Left lung (tissue), 10 donors: ENCODE measurements around the gene FCAMR. TPM values are rescaled to one million over a fixed set of nuclear protein-coding genes. Genes with fewer than 3 reads are reported as not detected.

ENCODE experiments used
- ATAC-seq: fragments of 200-7000 bp; cut with Tn5 transposase; one replicate; pipeline ENCODE4 v1.9.1; 2020; ENCODE audit warnings: moderate library complexity
- DNase-seq, 4 donors: peaks; one replicate each; pipeline ENCODE4 v3.0.0-alpha.2; 2013 to 2020
- H3K27ac ChIP-seq, 2 donors: fragments of 200-600 bp; sonication (generic) in 1 of 2; one replicate each; pipeline versions ENCODE4 v1.5.0 to v1.8.0; 2020 to 2021
- H3K27me3 ChIP-seq, 2 donors: fragments of 200-600 bp; sonication (generic) in 1 of 2; one replicate each; pipeline versions ENCODE4 v1.5.0 to v1.8.0; 2020 to 2021
- H3K36me3 ChIP-seq, 2 donors: fragments of 200-600 bp; sonication (generic) in 1 of 2; one replicate each; pipeline versions ENCODE4 v1.5.0 to v1.8.0; 2020 to 2021
- H3K4me1 ChIP-seq, 2 donors: fragments of 200-600 bp; one replicate each; pipeline ENCODE4 v1.8.0; 2021
- H3K4me3 ChIP-seq, 2 donors: fragments of 200-600 bp; sonication (generic) in 1 of 2; one replicate each; pipeline versions ENCODE4 v1.5.0 to v1.8.0; 2020 to 2021; ENCODE audit warnings: mild to moderate bottlenecking in 1 of 2
- H3K9me3 ChIP-seq, 2 donors: fragments of 200-600 bp; sonication (generic) in 1 of 2; one replicate each; pipeline versions ENCODE4 v1.5.0 to v1.8.0; 2020 to 2021
- intact Hi-C, 2 donors: fragments of 100-400 bp; cut with DNase I; formaldehyde crosslinking; loops; one replicate each; pipeline versions ENCODE4 v1.11.2 to v1.14.2; 2022
- polyA plus RNA-seq, 6 donors: library from polyadenylated mRNA; unstranded; fragments of 120-200 nt; gene quantifications; one replicate each; pipeline ENCODE4 v1.2.1, GENCODE V29; 2013; ENCODE audit not compliant: insufficient read length in 6 of 6
- total RNA-seq, 2 donors: library from RNA; stranded (reverse); fragmentation: NEBNext Ultra II Directional; extraction: Animal tissue kit (Norgen Biotek cat#: 25700); gene quantifications; one replicate each; pipeline ENCODE4 v1.2.1, GENCODE V29; 2021
- TF ChIP-seq, protein P1 (sequence below), 2 donors: fragments of 200-600 bp; sonication (generic) in 1 of 2; IDR thresholded peaks; one replicate each; pipeline versions ENCODE4 v1.5.0 to v1.8.0; 2021; ENCODE audit warnings: antibody characterized with exemption in 2 of 2
- donor health status: DM: no; HTN: yes; CAD: no.
- donor health status: DM: no; HTN: no; CAD: no.

The FCAMR gene
- total and polyA plus RNA-seq, 8 donors, result 0.07 to 0.18 (median 0.07) TPM; not detected in 5

DNA sequence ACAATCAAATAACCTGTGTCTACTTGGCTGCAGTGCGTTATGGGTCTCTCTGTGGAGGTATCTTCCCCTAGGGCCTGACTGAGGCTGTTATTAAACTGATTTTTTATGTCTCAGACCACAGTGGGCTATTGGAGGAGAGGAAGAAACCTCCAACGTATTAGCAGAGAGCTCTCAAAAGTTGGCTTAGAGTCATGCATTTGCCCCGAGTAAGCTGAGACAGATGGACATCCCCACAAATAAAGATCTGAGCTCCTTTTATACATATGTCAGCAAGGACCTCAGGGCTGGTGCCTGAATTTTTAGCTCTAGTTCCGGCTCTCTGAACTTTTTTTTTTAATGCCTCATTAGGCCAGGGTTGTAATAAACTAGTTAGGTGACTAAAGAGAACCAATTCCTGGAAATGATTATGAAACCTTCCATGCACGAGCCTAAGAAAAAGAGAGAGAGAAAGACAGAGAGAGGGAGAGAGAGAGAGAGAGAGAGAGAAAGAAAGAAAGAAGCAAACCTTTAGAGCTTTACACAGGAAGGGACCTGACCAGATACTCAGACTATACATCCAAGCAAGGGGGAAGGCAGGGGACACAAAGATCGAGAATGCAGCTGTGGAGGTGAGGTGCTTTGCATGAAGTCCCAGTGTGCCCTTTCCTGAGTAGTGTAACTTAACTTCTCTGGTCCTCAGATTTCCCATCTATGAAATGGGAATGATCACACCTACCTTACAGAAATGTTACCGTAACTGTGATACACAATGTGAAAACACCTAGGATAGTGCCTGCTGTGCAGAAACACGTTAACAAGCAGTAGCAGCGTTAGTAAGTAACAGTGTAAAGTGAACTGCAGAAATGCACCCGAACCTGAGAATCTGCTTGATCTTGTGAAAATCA is 15.6 kb downstream of the FCAMR start:
- no peak overlapping the region for H3K27ac ChIP-seq
- ATAC-seq (no peak), DNase-seq (no peak)
- peaks cover 0 to 3% of the 10 kb centered on the region in 2 donors for H3K9me3 ChIP-seq
- intact Hi-C loops, result no loop called here
- TF ChIP-seq, protein P1, sequence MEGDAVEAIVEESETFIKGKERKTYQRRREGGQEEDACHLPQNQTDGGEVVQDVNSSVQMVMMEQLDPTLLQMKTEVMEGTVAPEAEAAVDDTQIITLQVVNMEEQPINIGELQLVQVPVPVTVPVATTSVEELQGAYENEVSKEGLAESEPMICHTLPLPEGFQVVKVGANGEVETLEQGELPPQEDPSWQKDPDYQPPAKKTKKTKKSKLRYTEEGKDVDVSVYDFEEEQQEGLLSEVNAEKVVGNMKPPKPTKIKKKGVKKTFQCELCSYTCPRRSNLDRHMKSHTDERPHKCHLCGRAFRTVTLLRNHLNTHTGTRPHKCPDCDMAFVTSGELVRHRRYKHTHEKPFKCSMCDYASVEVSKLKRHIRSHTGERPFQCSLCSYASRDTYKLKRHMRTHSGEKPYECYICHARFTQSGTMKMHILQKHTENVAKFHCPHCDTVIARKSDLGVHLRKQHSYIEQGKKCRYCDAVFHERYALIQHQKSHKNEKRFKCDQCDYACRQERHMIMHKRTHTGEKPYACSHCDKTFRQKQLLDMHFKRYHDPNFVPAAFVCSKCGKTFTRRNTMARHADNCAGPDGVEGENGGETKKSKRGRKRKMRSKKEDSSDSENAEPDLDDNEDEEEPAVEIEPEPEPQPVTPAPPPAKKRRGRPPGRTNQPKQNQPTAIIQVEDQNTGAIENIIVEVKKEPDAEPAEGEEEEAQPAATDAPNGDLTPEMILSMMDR (IDR thresholded peaks at IDR 0.05), result no peak
- peaks cover 8 to 20% of the 10 kb centered on the region in 2 donors for H3K4me1 ChIP-seq
- H3K27me3 ChIP-seq, result no peaks in the 10 kb centered on the region
- H3K4me3 ChIP-seq, result no peak overlapping the region
- no peaks in the 10 kb centered on the region for H3K36me3 ChIP-seq

DNA sequence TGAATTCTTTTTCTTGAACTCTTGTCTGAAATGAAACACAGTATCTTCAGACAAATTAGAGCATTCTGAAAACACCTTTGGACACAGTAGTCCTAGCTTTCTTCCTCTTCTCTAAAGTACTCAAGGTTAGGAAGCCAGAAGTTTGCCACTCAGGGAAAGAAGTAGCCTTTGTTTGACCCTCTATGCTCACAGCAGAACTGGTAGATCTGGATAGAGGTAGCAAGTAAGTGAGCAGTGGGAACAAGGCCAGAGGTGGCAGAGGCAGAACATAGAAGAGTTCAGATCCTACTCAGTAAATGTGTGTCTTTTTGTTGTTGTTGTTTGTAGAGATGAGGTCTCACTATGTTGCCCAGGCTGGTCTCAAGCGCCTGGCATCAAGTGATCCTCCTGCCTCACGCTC is 16.6 kb downstream of the FCAMR start:
- intact Hi-C loops, result no loop called here
- peaks cover 8 to 20% of the 10 kb centered on the region in 2 donors for H3K4me1 ChIP-seq
- peak; percentile 63 for ATAC-seq
- H3K36me3 ChIP-seq, result no peaks in the 10 kb centered on the region
- no peak overlapping the region for H3K27ac ChIP-seq
- H3K9me3 ChIP-seq, result peaks cover 0 to 5% of the 10 kb centered on the region in 2 donors
- TF ChIP-seq, protein P1 (IDR thresholded peaks at IDR 0.05), result no peak
- no peaks in the 10 kb centered on the region for H3K27me3 ChIP-seq
- no peak overlapping the region for H3K4me3 ChIP-seq
- peak in 1 of 4 donors; percentile 53 for DNase-seq

DNA sequence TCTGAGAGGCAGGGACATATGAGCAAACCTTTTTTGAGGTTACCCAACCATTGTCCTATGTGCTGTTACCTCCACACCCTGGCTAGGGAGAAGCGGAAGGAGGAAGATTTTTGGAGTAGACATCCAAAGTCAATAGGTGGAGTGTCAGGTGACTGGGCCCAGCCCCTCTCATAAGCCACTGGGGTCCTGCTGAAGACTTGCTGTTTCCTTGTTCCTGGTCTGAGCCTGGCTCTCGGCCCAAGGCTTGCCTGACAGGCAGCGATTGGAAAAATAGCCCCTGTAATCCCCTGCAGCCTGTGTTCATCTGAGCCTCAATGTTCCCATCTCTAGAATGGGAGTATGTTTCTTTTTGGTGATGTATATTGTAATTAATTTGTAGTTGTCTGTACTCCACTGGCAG is 17.1 kb downstream of the FCAMR start:
- Histone ChIP-seq H3K4me3 (no peak overlapping the region), H3K4me1 (peaks cover 8 to 20% of the 10 kb centered on the region in 2 donors), H3K9me3 (peaks cover 0 to 5% of the 10 kb centered on the region in 2 donors), H3K27me3 (no peaks in the 10 kb centered on the region), H3K27ac (no peak overlapping the region), H3K36me3 (no peaks in the 10 kb centered on the region)
- intact Hi-C loops, result no loop called here
- TF ChIP-seq, protein P1 (IDR thresholded peaks at IDR 0.05), result no peak
- DNase-seq (no peak), ATAC-seq (peak; percentile 22)

DNA sequence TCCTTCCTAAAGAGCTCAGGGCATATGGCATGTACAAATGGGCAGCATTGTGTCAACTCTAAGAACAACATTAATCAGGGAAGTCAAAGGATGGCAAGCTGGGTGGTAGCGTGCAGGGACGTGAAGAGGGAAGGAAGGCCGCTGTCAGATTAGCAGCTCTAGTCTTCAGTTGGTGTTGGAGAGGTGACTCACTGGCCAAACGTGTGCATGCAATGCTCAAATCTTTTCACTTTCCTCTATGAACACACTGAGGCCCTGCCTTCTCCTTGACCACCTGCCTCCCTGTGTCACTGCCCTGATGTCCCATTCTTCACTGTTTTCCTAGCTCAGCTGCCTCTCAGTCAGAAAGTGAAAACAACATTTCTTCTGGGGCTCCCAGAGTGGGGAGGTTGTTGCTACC is 18.1 kb downstream of the FCAMR start:
- DNase-seq, result no peak
- peak; percentile 35 for ATAC-seq

More for the DNA sequence above, 18.1 kb downstream of the FCAMR start:
- intact Hi-C loops, result no loop called here
- TF ChIP-seq, protein P1 (IDR thresholded peaks at IDR 0.05), result no peak
- Histone ChIP-seq H3K4me1 (peaks cover 8 to 20% of the 10 kb centered on the region in 2 donors), H3K9me3 (peaks cover 0 to 5% of the 10 kb centered on the region in 2 donors), H3K27me3 (no peaks in the 10 kb centered on the region), H3K4me3 (no peak overlapping the region), H3K36me3 (no peaks in the 10 kb centered on the region), H3K27ac (no peak overlapping the region)
